ENCODE data around the gene GABRG3.

DNA sequence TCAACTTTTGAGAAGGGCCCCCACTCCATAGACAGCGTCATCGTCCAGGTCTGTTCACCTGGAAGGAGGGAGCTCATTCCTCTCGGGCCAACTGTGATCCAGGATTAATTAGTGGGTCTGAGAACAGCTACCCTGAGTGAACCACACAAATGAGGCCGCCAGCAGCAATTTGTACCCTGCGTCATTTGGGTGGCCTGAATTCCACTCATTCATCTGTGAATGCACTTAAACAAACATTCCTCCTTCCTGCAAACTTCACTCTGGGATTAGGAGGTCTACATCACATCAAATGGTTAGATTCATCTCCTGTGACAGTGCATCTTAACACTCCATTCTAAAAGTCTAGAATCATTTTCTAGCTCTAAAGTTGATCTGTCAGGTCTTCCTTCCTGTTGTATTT is 201.8 kb downstream of the GABRG3 start:
- TF ChIP-seq POLR2A (IDR thresholded peaks at IDR 0.05; ENCODE audit: low read depth, low read length) (no peak), RAD21 (IDR thresholded peaks at IDR 0.05; ENCODE audit: low read length) (no peak), CTCF (conservative IDR thresholded peaks at IDR 0.05; ENCODE audit: low read depth, low read length) (no peak), RCOR1 (IDR thresholded peaks at IDR 0.05; ENCODE audit: insufficient replicate concordance, low read length) (no peak)

All from IMR-90 (cell line).